ENCODE measurements around the gene PHACTR3. TPM values are rescaled to one million over a fixed set of nuclear protein-coding genes. Genes with fewer than 3 reads are reported as not detected.

The PHACTR3 gene
- total and polyA plus RNA-seq, 2 of the 8 experiments (the other 6 are each of a cell fraction or from before 2014, with no cell fraction given), result 0.05 to 0.13 TPM

GRCh38 chr20:59723607-59724456 lies 119.5 kb downstream of the PHACTR3 start:
- no peak overlapping the region for H3K4me3 ChIP-seq (ENCODE audit: extremely low read depth in 1 of 4, insufficient read depth in 2 of 4, low read depth in 3 of 4, low read length in 4 of 4)
- H4K8ac ChIP-seq (ENCODE audit: extremely low read depth, insufficient read depth, low read length), result no peak overlapping the region
- no peak overlapping the region for H3K23ac ChIP-seq (ENCODE audit: insufficient read length)
- no peak overlapping the region for H3K18ac ChIP-seq (ENCODE audit: extremely low read depth, low read length)
- no peak overlapping the region for H3K4me2 ChIP-seq (ENCODE audit: insufficient read depth in 1 of 2, low read depth in 2 of 2, low read length in 2 of 2)
- H3K4ac ChIP-seq (replicated peaks; ENCODE audit: insufficient read length, low read depth, low read length), result no peak overlapping the region
- H3K79me1 ChIP-seq (ENCODE audit: low read depth, low read length), result no peaks in the 10 kb centered on the region
- ChIA-PET POLR2A (ENCODE audit: partially characterized antibody) (no interaction called here), CTCF (ENCODE audit: partially characterized antibody) (interaction anchor here (0.6 to 0.7 kb wide), 2 partner anchors 23 to 43 kb away, joined by 3 read pairs; no protein-coding TSS in a partner anchor)
- no peaks in the 10 kb centered on the region for H3K23me2 ChIP-seq (ENCODE audit: low read depth, low read length)
- no peak overlapping the region for H2BK5ac ChIP-seq (ENCODE audit: low read depth, low read length)
- WGBS, 2 experiments (ENCODE audit: extremely low coverage in 1 of 2, insufficient coverage in 1 of 2, insufficient read length in 1 of 2, insufficient replicate concordance in 2 of 2, low coverage in 1 of 2, low lambda C conversion rate in 2 of 2, missing lambda C conversion rate in 1 of 2), result 87% methylated on average over 19 of the region's 19 CpGs; no CpG with 5 or more reads in 1 of the 2 experiments
- no peak overlapping the region for H4K5ac ChIP-seq (ENCODE audit: insufficient read length, low read depth, low read length)
- DNase-seq (ENCODE audit: low read depth in 1 of 2, low spot score in 2 of 2), result no peak
- H3K36me3 ChIP-seq (ENCODE audit: control insufficient read depth in 2 of 4, insufficient read depth in 4 of 4, low read length in 3 of 4), result no peaks in the 10 kb centered on the region; a peak in 1 of 8 replicates
- H3K9me3 ChIP-seq (ENCODE audit: insufficient read depth in 2 of 2, low read depth in 1 of 2, low read length in 1 of 2), result peaks cover 86 to 96% of the 10 kb centered on the region in 2 experiments
- no peaks in the 10 kb centered on the region for H3K4me1 ChIP-seq (replicated peaks in 1 of 4; ENCODE audit: control insufficient read depth in 3 of 4, insufficient read depth in 4 of 4, low read length in 3 of 4)
- no peak overlapping the region for H2BK20ac ChIP-seq (ENCODE audit: low read length)
- no peak overlapping the region for H2AFZ ChIP-seq (ENCODE audit: low read length)
- no peak overlapping the region for H2BK120ac ChIP-seq (replicated peaks; ENCODE audit: low read depth, low read length)
- no peak for TF ChIP-seq SP4 (IDR thresholded peaks at IDR 0.05; ENCODE audit: low read length)
- TF ChIP-seq SIX5 (IDR thresholded peaks at IDR 0.05; ENCODE audit: low read depth, low read length), result no peak
- TF ChIP-seq HDAC2 (IDR thresholded peaks at IDR 0.05; ENCODE audit: borderline replicate concordance in 1 of 2, low read depth in 2 of 2, low read length in 2 of 2), result no peak
- TF ChIP-seq RFX5 (IDR thresholded peaks at IDR 0.05; ENCODE audit: borderline replicate concordance, low read depth, low read length), result no peak
- TF ChIP-seq CEBPB (IDR thresholded peaks at IDR 0.05; ENCODE audit: low read depth, low read length), result no peak
- TF ChIP-seq TAF1 (IDR thresholded peaks at IDR 0.05; ENCODE audit: low read depth, low read length), result no peak
- no peak for TF ChIP-seq YY1 (IDR thresholded peaks at IDR 0.05; ENCODE audit: low read depth, low read length)
- TF ChIP-seq PHF8 (conservative IDR thresholded peaks at IDR 0.05; ENCODE audit: low read depth, low read length), result no peak
- no peak for TF ChIP-seq RNF2 (IDR thresholded peaks at IDR 0.05; ENCODE audit: borderline replicate concordance, low read depth, low read length, missing control alignments, poor library complexity, severe bottlenecking)
- TF ChIP-seq JUN (IDR thresholded peaks at IDR 0.05; ENCODE audit: low read depth, low read length), result no peak
- no peak overlapping the region for H3K14ac ChIP-seq (ENCODE audit: insufficient read length)
- no peak overlapping the region for H4K91ac ChIP-seq (replicated peaks; ENCODE audit: insufficient read length, low read length)
- no peak overlapping the region for H3K27ac ChIP-seq (ENCODE audit: low read depth, low read length)
- no peak overlapping the region for H2BK15ac ChIP-seq (ENCODE audit: low read length)
- H2BK12ac ChIP-seq (ENCODE audit: low read depth, low read length), result no peak overlapping the region
- H3K27me3 ChIP-seq (replicated peaks in 1 of 4; ENCODE audit: control insufficient read depth in 3 of 4, extremely low read depth in 1 of 4, insufficient read depth in 3 of 4, low read length in 3 of 4), result no peaks in the 10 kb centered on the region
- no peaks in the 10 kb centered on the region for H3K79me2 ChIP-seq (ENCODE audit: control insufficient read depth in 1 of 2, insufficient read depth in 2 of 2, low read length in 2 of 2)
- H3K56ac ChIP-seq (replicated peaks; ENCODE audit: insufficient read length, low read depth, low read length), result no peak overlapping the region
- H4K20me1 ChIP-seq (replicated peaks in 1 of 2; ENCODE audit: control insufficient read depth in 1 of 2, insufficient read depth in 2 of 2, low read length in 2 of 2), result no peaks in the 10 kb centered on the region
- no peak overlapping the region for H2AK5ac ChIP-seq (ENCODE audit: low read depth, low read length)
- no peak overlapping the region for H3K9ac ChIP-seq (replicated peaks in 1 of 4; ENCODE audit: extremely low read depth in 1 of 4, low read depth in 3 of 4, low read length in 3 of 4)
- FAIRE-seq, result no peak
